K562 (cell line): Measurements from ENCODE around the gene MELK. TPM values are rescaled to one million over a fixed set of nuclear protein-coding genes. Genes with fewer than 3 reads are reported as not detected.

Experiments
- ATAC-seq: fragments of 200-7000 bp; cut with Tn5 transposase; 3 replicates; pipeline ENCODE4 v1.9.1; 2020; ENCODE audit warnings: moderate library complexity
- BruUV-seq: library from RNA; stranded (reverse); fragments of 400-500 nt; replicated peaks from 2 replicates; lab custom pipeline; 2021; lab: Mats Ljungman, UMichigan
- CTCF ChIA-PET: fragments of 300-600 bp; formaldehyde crosslinking; extraction: SDS; loops from one replicate; lab custom pipeline; 2021; ENCODE audit warnings: low intra/inter-chr PET ratio; lab: Yijun Ruan, JAX
- POLR2A ChIA-PET: fragments of 300-600, 350-650 bp; sonication (Branson Sonifier 250); formaldehyde crosslinking; extraction: SDS; loops from one replicate; lab custom pipeline; 2021; ENCODE audit warnings: antibody characterized with exemption, inconsistent platforms; lab: Yijun Ruan, JAX
- DNase-seq, 4 experiments: peaks; one replicate each; pipeline versions ENCODE4 v3.0.0 to v3.0.0-alpha.2; 2011 to 2018; ENCODE audit warnings: low spot score in 3 of 4, mixed read lengths in 3 of 4; ENCODE audit errors: extremely low read depth in 1 of 4
- FAIRE-seq: peaks from 2 replicates; lab custom pipeline; 2011; peaks lifted over from hg19 to GRCh38; lab: Jason Lieb, UNC
- H2AFZ ChIP-seq: 2 replicates; pipeline ENCODE4 v1.6.0; 2011; ENCODE audit warnings: low read depth, low read length, control low read depth, inconsistent platforms
- H3K27ac ChIP-seq: fragments of 200-600 bp; 3 replicates; pipeline ENCODE4 v1.8.0; 2011; ENCODE audit warnings: low read depth, mild to moderate bottlenecking, control low read depth, inconsistent platforms, low read length, moderate library complexity, mixed read lengths; ENCODE audit errors: extremely low read depth
- H3K27me3 ChIP-seq, 2 experiments: fragments of 300-600 bp in 1 of 2; 2 replicates in 1 of 2; 3 replicates in 1 of 2; pipeline versions ENCODE4 v1.6.0 to v1.8.0; 2011; ENCODE audit warnings: inconsistent platforms in 2 of 2, low read length in 2 of 2, mild to moderate bottlenecking in 1 of 2, mixed read lengths in 1 of 2, moderate library complexity in 1 of 2; ENCODE audit not compliant: control insufficient read depth in 2 of 2, insufficient read depth in 2 of 2
- H3K36me3 ChIP-seq: fragments of 300-600 bp; 3 replicates; pipeline ENCODE4 v1.8.0; 2011; ENCODE audit warnings: mild to moderate bottlenecking, low read length, inconsistent platforms; ENCODE audit not compliant: control insufficient read depth, insufficient read depth
- H3K4me1 ChIP-seq, 2 experiments: fragments of 200-600 bp in 1 of 2; replicated peaks in 1 of 2; 2 replicates in 1 of 2; 3 replicates in 1 of 2; pipeline versions ENCODE4 v1.5.1 to v1.8.0; 2011; ENCODE audit warnings: inconsistent platforms in 2 of 2, low read length in 2 of 2, mild to moderate bottlenecking in 1 of 2, mixed read lengths in 1 of 2, moderate library complexity in 1 of 2; ENCODE audit not compliant: control insufficient read depth in 2 of 2, insufficient read depth in 2 of 2
- H3K4me2 ChIP-seq: 2 replicates; pipeline ENCODE4 v1.6.1; 2011; ENCODE audit warnings: low read length, control low read depth, inconsistent platforms, mixed read lengths; ENCODE audit not compliant: insufficient read depth
- H3K4me3 ChIP-seq: fragments of 200-600 bp; sonication (generic), shearing (Covaris generic); 2 replicates; pipeline ENCODE4 v1.5.1; 2016; ENCODE audit warnings: control low read depth, inconsistent platforms
- H3K79me2 ChIP-seq: fragments of 200-600 bp; 3 replicates; pipeline ENCODE4 v1.8.0; 2011; ENCODE audit warnings: low read length, inconsistent platforms; ENCODE audit not compliant: control insufficient read depth, insufficient read depth
- H3K9ac ChIP-seq, 2 experiments: 2 replicates each; pipeline versions ENCODE4 v1.6.0 to v1.6.1; 2011; ENCODE audit warnings: low read depth in 2 of 2, low read length in 2 of 2, control low read depth in 1 of 2, inconsistent platforms in 1 of 2, mild to moderate bottlenecking in 1 of 2, mixed read lengths in 1 of 2; ENCODE audit not compliant: insufficient read depth in 1 of 2
- H3K9me1 ChIP-seq: one replicate; pipeline ENCODE4 v1.6.0; 2011; ENCODE audit warnings: inconsistent platforms, mild to moderate bottlenecking, low read length, moderate library complexity; ENCODE audit not compliant: control insufficient read depth, insufficient read depth
- H3K9me3 ChIP-seq: replicated peaks from 2 replicates; pipeline ENCODE4 v1.5.1; 2011; ENCODE audit warnings: low read depth, low read length, inconsistent platforms; ENCODE audit not compliant: control insufficient read depth, insufficient read depth
- H4K20me1 ChIP-seq: replicated peaks from 2 replicates; pipeline ENCODE4 v1.6.1; 2011; ENCODE audit warnings: low read length, inconsistent platforms, mixed read lengths; ENCODE audit not compliant: control insufficient read depth, insufficient read depth
- BRCA1 ChIP-seq, 2 experiments: fragments of 450-650 bp in 1 of 2; sonication (generic) in 1 of 2; formaldehyde crosslinking in 1 of 2; IDR thresholded peaks; 2 replicates each; pipeline versions ENCODE4 v1.5.0 to v1.6.1; 2017 to 2020; ENCODE audit warnings: mild to moderate bottlenecking in 1 of 2, missing genetic modification reagents in 1 of 2
- BRF1 ChIP-seq: IDR thresholded peaks from 3 replicates; pipeline ENCODE4 v1.6.1; 2011; ENCODE audit warnings: borderline replicate concordance, mild to moderate bottlenecking; ENCODE audit not compliant: insufficient read length; ENCODE audit errors: extremely low read depth
- CBFB ChIP-seq: sonication (generic); formaldehyde crosslinking; IDR thresholded peaks from 2 replicates; pipeline ENCODE4 v1.4.0; 2020; ENCODE audit warnings: mild to moderate bottlenecking, missing genetic modification reagents
- EGR1 ChIP-seq: fragments of 450-650 bp; conservative IDR thresholded peaks from 2 replicates; pipeline ENCODE4 v1.6.1; 2017; ENCODE audit warnings: mild to moderate bottlenecking
- ESRRB ChIP-seq: fragments of 250-450 bp; sonication (Bioruptor Pico); IDR thresholded peaks from 2 replicates; pipeline ENCODE4 v1.5.0; 2020; ENCODE audit warnings: mild to moderate bottlenecking, moderate library complexity, borderline replicate concordance
- FOXM1 ChIP-seq, 2 experiments: fragments of 450-650 bp in 1 of 2; sonication (generic) in 1 of 2; formaldehyde crosslinking in 1 of 2; IDR thresholded peaks; 2 replicates each; pipeline versions ENCODE4 v1.6.1 to v1.9.0; 2017 to 2022; ENCODE audit warnings: low read depth in 2 of 2, mild to moderate bottlenecking in 2 of 2, missing genetic modification reagents in 1 of 2, moderate library complexity in 1 of 2
- FOXO4 ChIP-seq: fragments of 450-650 bp; formaldehyde crosslinking; IDR thresholded peaks from 2 replicates; pipeline ENCODE4 v1.4.0; 2020; ENCODE audit warnings: mild to moderate bottlenecking, moderate library complexity
- HMG20A ChIP-seq: fragments of 450-650 bp; formaldehyde crosslinking; conservative IDR thresholded peaks from 2 replicates; pipeline ENCODE4 v1.4.0; 2020; ENCODE audit warnings: mild to moderate bottlenecking, mixed read lengths
- MBD1 ChIP-seq: fragments of 250-450 bp; sonication (Bioruptor Pico); IDR thresholded peaks from 2 replicates; pipeline ENCODE4 v1.8.0; 2022; ENCODE audit warnings: inconsistent platforms
- POU5F1 ChIP-seq: fragments of 150-350 bp; IDR thresholded peaks from 2 replicates; pipeline ENCODE4 v1.6.1; 2014; ENCODE audit warnings: borderline replicate concordance, low read length, low read depth, mild to moderate bottlenecking; ENCODE audit not compliant: partially characterized antibody
- PTRF ChIP-seq: fragments of 450-650 bp; IDR thresholded peaks from 2 replicates; pipeline ENCODE4 v1.6.1; 2016; ENCODE audit warnings: mild to moderate bottlenecking, missing genetic modification characterization, missing compliant biosample characterization
- TFE3 ChIP-seq: fragments of 450-650 bp; formaldehyde crosslinking; IDR thresholded peaks from 2 replicates; pipeline ENCODE4 v1.4.0; 2020; ENCODE audit warnings: mild to moderate bottlenecking, mixed read lengths
- ZEB2 ChIP-seq: fragments of 450-650 bp; IDR thresholded peaks from 2 replicates; pipeline ENCODE4 v1.6.1; 2016
- ZNF165 ChIP-seq: fragments of 250-450 bp; sonication (Bioruptor Pico); IDR thresholded peaks from 2 replicates; pipeline ENCODE4 v1.4.0; 2020; ENCODE audit warnings: borderline replicate concordance
- ZNF274 ChIP-seq: IDR thresholded peaks from 2 replicates; pipeline ENCODE4 v1.6.1; 2011; ENCODE audit warnings: low read depth, mild to moderate bottlenecking, low read length, moderate library complexity, borderline replicate concordance
- ZNF347 ChIP-seq: fragments of 450-650 bp; formaldehyde crosslinking; IDR thresholded peaks from 2 replicates; pipeline ENCODE4 v1.4.0; 2020; ENCODE audit warnings: low read depth, mild to moderate bottlenecking, moderate library complexity
- WGBS: fragments of 100-300 bp; shearing (Covaris generic); methylation state at CpG from one replicate; pipeline ENCODE4 v1.1.6; 2016; ENCODE audit warnings: low coverage, mixed read lengths; ENCODE audit not compliant: insufficient coverage; ENCODE audit errors: missing lambda C conversion rate; 5-methylcytosine and 5-hydroxymethylcytosine counted together
- in situ Hi-C: fragments of 300-500 bp; cut with MboI; formaldehyde crosslinking; loops from 4 replicates; pipeline ENCODE4 v1.15.0; 2018; ENCODE audit warnings: inconsistent platforms, mixed read lengths
- intact Hi-C: fragments of 100-400 bp; cut with micrococcal nuclease; formaldehyde crosslinking; loops from 2 replicates; pipeline ENCODE4 v1.14.2; 2022
- polyA plus RNA-seq, 8 experiments: library from polyadenylated mRNA; depleted of rRNA in 4 of 8; stranded (reverse) in 5 of 8; unstranded in 3 of 8; fragments of >200 nt; fragmentation: Nextera tagmentation in 2 of 8; fragmentation: Illumina TruSeq in 1 of 8; extraction: Ambion mirVana in 2 of 8; extraction: Trizol in 1 of 8; gene quantifications; 2 replicates each; pipeline versions ENCODE4 v1.2.1 to v1.2.3, GENCODE V29; 2011 to 2014; ENCODE audit warnings: inconsistent platforms in 1 of 8, missing spikeins in 1 of 8
- total RNA-seq, 7 experiments: library from RNA; depleted of rRNA in 6 of 7; stranded (reverse); fragments of >200 nt in 6 of 7; fragmentation: Illumina TruSeq in 2 of 7; extraction: Trizol in 2 of 7; gene quantifications; 2 replicates each; pipeline versions ENCODE4 v1.2.1 to v1.2.3, GENCODE V29; 2011 to 2021; ENCODE audit warnings: low replicate concordance in 1 of 7

Gene MELK
- total and polyA plus RNA-seq, 9 of the 15 experiments (the other 6 are each of a cell fraction or from before 2014, with no cell fraction given) = 33.3 to 57.3 (median 43.8) TPM

GRCh38 chr9:36637491-36638270 is 65.0 kb downstream of the MELK start:
- no peak for DNase-seq

More at GRCh38 chr9:36637491-36638270, 65.0 kb downstream of the MELK start:
- Histone ChIP-seq H3K9me1 (no peaks in the 10 kb centered on the region), H2AFZ (no peak overlapping the region), H4K20me1 (no peaks in the 10 kb centered on the region), H3K9ac (no peak overlapping the region), H3K36me3 (peaks cover 49% of the 10 kb centered on the region; the same call in 2 of the 3 replicates), H3K27ac (no peak overlapping the region), H3K9me3 (no peaks in the 10 kb centered on the region), H3K4me3 (no peak overlapping the region), H3K27me3 (no peaks in the 10 kb centered on the region), H3K79me2 (no peaks in the 10 kb centered on the region), H3K4me2 (no peak overlapping the region), H3K4me1 (no peaks in the 10 kb centered on the region)
- TF ChIP-seq TFE3 = no peak
- TF ChIP-seq BRCA1 (IDR thresholded peaks at IDR 0.05) = no peak
- TF ChIP-seq BRCA1 (CRISPR knock-in tag; IDR thresholded peaks at IDR 0.05) = no peak
- no peak for TF ChIP-seq FOXM1 (IDR thresholded peaks at IDR 0.05; ENCODE audit: low read depth)
- no peak for TF ChIP-seq FOXM1 (CRISPR knock-in tag; IDR thresholded peaks at IDR 0.05; ENCODE audit: low read depth)
- TF ChIP-seq BRF1 = no peak
- TF ChIP-seq FOXO4 (CRISPR knock-in tag) = no peak
- no peak for TF ChIP-seq CBFB (CRISPR knock-in tag)
- no peak for TF ChIP-seq ESRRB
- TF ChIP-seq ZNF274 = no peak
- TF ChIP-seq ZNF165 (CRISPR knock-in tag) = no peak
- TF ChIP-seq ZEB2 = no peak
- no peak for TF ChIP-seq HMG20A (CRISPR knock-in tag)
- no peak for TF ChIP-seq POU5F1
- no peak for TF ChIP-seq ZNF347
- no peak for TF ChIP-seq MBD1 (CRISPR knock-in tag)
- no peak for TF ChIP-seq PTRF
- TF ChIP-seq EGR1 = no peak
- 88% methylated on average over 2 of the region's 2 CpGs for WGBS
- intact Hi-C loops = no loop called here
- in situ Hi-C loops = no loop called here
- FAIRE-seq (no peak), ATAC-seq (no peak)
- CTCF ChIA-PET = no interaction called here
- POLR2A ChIA-PET = interaction anchor here (0.6 kb wide), 1 partner anchor 24 kb away, joined by 3 read pairs; no protein-coding TSS in a partner anchor
- BruUV-seq = no TSS peak
